Fibroblast of the aortic adventitia (primary cell): ENCODE data around the gene CD96. TPM values are rescaled to one million over a fixed set of nuclear protein-coding genes. Genes with fewer than 3 reads are reported as not detected.

Experiments
- DNase-seq: peaks from one replicate; pipeline ENCODE4 v3.0.0-alpha.2; 2010; ENCODE audit warnings: low read depth
- H3K4me3 ChIP-seq: 2 replicates; pipeline ENCODE4 v1.5.1; 2011; ENCODE audit warnings: low read depth, mild to moderate bottlenecking, control low read depth, low read length, moderate library complexity
- total RNA-seq: library from RNA; depleted of rRNA; stranded (reverse); fragments of >200 nt; gene quantifications from 2 replicates; pipeline ENCODE4 v1.2.3, GENCODE V29; 2012; ENCODE audit warnings: low replicate concordance
- TF ChIP-seq, protein P1 (sequence below): IDR thresholded peaks from 2 replicates; pipeline ENCODE4 v1.5.1; 2011; ENCODE audit warnings: mild to moderate bottlenecking, low read length, control low read depth, inconsistent platforms; ENCODE audit not compliant: insufficient read depth

The CD96 gene, protein sequence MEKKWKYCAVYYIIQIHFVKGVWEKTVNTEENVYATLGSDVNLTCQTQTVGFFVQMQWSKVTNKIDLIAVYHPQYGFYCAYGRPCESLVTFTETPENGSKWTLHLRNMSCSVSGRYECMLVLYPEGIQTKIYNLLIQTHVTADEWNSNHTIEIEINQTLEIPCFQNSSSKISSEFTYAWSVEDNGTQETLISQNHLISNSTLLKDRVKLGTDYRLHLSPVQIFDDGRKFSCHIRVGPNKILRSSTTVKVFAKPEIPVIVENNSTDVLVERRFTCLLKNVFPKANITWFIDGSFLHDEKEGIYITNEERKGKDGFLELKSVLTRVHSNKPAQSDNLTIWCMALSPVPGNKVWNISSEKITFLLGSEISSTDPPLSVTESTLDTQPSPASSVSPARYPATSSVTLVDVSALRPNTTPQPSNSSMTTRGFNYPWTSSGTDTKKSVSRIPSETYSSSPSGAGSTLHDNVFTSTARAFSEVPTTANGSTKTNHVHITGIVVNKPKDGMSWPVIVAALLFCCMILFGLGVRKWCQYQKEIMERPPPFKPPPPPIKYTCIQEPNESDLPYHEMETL
- total RNA-seq = 0.09 TPM in 1 of 2 replicates, not detected in the other

DNA sequence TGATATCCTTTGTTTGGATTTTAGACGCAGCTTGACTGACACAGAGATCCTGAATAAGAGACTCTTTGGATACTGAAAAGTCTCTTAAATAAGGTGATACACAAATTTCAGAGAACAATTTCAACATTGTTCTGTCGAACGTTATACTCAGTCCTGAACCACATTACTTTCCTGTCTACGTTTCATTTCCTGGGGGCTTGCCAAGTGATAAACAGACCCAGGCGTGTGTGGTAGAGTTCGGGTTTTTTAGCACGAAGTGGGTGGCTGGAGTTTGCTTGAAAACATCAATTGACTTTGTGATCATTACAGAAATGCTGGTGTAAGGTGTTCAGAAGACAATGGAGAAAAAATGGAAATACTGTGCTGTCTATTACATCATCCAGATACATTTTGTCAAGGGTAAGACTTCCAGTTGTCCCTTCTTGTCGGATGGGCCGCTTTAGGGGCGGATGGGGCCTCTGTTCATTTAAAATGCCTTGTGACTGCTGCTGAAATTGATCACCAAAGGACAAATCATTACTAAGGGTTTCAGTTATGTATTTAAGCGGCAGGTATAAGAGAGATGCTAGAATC lies at the start of gene CD96:
Gene CD96 (plus strand): TSS at position 287 of the 573 bp plus-strand sequence. CDS start 52 bp downstream, at position 339.
- no peak for DNase-seq
- TF ChIP-seq, protein P1, sequence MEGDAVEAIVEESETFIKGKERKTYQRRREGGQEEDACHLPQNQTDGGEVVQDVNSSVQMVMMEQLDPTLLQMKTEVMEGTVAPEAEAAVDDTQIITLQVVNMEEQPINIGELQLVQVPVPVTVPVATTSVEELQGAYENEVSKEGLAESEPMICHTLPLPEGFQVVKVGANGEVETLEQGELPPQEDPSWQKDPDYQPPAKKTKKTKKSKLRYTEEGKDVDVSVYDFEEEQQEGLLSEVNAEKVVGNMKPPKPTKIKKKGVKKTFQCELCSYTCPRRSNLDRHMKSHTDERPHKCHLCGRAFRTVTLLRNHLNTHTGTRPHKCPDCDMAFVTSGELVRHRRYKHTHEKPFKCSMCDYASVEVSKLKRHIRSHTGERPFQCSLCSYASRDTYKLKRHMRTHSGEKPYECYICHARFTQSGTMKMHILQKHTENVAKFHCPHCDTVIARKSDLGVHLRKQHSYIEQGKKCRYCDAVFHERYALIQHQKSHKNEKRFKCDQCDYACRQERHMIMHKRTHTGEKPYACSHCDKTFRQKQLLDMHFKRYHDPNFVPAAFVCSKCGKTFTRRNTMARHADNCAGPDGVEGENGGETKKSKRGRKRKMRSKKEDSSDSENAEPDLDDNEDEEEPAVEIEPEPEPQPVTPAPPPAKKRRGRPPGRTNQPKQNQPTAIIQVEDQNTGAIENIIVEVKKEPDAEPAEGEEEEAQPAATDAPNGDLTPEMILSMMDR = no peak
- H3K4me3 ChIP-seq = no peak within 1 kb of the TSS

DNA sequence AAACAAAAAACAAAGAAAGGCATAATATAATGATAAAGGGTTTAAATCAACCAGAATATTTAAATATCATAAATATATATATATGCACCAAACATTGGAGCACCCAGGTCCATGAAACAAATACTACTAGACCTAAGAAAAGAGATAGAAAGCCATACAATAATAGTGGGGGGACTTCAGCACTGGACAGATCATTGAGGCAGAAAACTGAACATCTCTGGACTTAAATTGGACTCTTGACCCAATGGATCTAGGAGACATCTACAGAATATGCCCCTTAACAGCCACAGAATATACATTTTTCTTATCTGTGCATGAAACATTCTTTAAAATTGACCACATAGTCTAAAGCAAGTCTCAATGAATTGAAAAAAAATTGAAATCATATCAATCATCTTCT lies 48.7 kb upstream of the CD96 start:
- no peak overlapping the region for H3K4me3 ChIP-seq
- TF ChIP-seq, protein P1 = no peak
- no peak for DNase-seq

DNA sequence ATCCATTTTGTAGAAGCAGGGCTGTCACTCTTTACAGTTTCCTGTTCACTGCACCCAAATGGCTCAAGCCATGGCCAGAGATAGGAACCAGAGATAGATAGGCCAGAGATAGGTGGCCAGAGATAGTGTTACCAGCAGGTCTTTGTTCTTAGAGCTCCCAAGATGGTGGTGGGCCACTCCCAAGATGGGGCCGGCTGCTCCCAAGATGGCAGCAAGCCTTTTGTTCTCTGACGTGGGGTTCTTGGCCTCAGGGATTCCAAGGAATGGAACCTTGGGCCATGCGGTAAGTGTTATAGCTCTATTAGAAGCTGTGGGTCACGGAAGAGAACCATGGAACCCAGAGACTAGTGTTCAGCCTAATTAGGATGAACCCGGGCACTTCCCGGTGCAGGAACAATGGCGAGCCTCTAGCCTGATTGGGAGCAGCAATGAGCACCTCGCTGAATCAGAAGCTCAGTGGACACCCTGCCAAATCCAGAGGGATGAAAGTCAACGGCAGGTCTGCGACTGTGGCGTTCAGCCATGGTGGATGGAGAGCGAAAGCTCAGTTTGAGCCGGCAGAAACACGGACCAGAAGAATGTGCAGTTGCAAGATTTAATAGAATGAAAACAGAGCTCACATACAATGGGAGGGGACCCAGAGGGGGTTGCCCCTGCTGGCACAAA lies 45.0 kb upstream of the CD96 start:
- H3K4me3 ChIP-seq = no peak overlapping the region
- DNase-seq = no peak
- TF ChIP-seq, protein P1 = no peak

DNA sequence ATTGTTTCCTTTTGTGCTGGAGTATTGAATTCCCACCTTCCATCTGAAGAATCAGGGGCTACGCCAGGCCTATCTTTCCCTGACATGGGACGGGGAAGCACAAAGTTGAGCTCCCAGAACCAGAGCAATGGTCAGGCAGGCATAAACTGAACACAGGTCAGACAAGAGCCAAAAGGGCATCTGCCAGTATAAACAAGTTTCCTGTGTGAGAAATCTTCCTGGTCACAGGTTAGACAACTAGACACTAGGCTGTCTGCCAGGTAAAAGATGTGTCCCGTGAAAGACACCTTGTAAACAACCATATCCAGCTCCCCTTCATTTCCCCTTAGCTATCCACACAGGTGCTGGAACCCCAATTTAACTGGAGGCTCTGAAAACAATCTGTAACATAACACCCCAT lies 44.0 kb upstream of the CD96 start:
- H3K4me3 ChIP-seq = no peak overlapping the region
- no peak for DNase-seq
- TF ChIP-seq, protein P1 = no peak

DNA sequence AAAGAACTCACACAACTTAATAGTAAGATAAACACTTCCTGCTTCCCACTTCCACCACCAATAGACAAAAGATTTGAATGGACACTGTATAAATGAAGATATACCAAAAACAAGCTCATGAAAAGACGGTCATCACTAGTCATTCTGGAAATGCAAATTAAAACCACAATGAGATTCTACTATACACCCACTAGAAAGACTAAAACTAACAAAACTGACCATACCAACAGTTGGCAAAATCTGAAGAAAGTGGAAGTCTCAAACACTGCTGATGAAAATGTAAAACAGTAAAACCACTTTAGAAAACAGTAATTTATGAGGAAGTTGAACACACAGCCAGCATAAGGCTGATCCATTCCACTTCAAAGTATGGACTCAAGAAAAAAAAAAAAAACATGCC lies 35.6 kb upstream of the CD96 start:
- TF ChIP-seq, protein P1 = no peak
- no peak overlapping the region for H3K4me3 ChIP-seq
- DNase-seq = no peak

DNA sequence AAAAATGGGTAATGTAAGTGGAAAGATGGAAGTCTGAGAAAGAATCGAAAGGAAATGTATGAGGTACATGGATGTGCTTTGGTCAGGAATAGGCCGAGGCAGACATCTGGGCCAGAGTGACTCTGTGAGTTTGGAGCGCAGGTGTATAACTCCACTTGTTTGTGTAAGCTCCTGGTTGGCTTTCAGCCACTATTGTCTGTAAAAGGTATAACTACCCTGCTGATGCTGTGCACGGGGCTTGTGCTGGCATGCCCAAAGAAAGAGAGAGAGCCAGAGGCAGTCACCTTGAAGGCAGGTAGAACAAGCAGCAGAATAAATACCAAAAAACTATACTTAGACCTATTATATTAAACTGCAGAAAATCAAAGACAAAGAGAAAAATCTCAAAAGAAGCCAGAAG lies 32.7 kb upstream of the CD96 start:
- DNase-seq = no peak
- no peak overlapping the region for H3K4me3 ChIP-seq
- TF ChIP-seq, protein P1 = no peak
